Measurements from ENCODE around the gene ZBTB5.

Gene ZBTB5

DNA sequence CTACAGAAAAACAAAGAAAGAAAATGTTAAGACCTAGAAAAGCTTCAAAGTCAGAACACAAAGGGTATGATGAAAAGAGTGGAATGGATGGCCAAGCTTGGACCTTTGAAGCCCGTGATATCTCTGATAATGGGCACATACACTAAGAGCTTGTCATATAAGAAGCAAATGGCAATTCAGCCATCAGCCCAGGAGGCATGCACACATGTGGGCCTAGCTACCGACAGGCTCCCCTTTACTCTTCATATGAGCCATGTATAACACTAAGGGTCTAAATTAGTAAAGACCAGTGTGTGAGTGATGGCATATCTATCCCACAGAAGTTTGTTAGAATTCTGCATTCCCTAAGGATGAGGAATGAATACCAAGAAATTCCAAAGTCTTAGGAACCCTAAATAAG, 22.7 kb downstream of the ZBTB5 start:
- Histone ChIP-seq H3K4me1 (ENCODE audit: control insufficient read depth, insufficient read depth, low read length) (peaks cover 23% of the 10 kb centered on the region), H3K4me3 (ENCODE audit: low read length) (no peak overlapping the region), H3K27me3 (ENCODE audit: control insufficient read depth, insufficient read depth, low read length) (no peaks in the 10 kb centered on the region), H3K9ac (ENCODE audit: low read length) (no peak overlapping the region), H3K36me3 (ENCODE audit: control insufficient read depth, insufficient read depth, low read length) (no peaks in the 10 kb centered on the region), H3K9me3 (ENCODE audit: control insufficient read depth, low read length) (no peaks in the 10 kb centered on the region)

DNA sequence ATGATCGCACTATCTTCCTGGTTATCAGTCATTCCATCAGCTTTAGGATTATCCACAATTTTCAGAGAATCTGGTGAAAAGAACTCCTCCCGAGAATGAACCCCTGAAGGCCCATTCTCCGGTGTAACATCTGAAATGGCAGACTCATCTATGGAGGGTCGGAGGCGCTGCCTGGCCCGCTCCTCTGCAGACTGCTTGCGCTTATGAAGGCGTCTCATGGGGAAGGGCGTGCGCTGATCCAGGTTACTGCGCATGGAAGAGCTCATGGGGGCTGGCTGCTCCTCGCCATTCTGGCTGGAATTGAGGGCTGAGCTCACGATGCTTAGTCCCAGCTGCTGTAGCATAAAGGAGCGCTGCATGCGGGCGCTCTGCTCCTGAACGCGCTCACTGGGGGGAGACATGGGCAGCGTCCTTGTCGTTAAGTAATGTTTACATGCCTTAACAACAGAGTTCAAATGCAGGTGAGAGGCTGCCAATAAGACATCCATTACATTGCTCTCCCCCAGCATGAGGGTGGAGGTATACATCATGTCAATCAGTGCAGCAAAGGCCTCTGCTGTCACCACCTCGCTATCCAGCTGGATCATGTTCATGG, 23.4 kb downstream of the ZBTB5 start:
- no peak overlapping the region for H3K4me3 ChIP-seq (ENCODE audit: low read length)
- H3K4me1 ChIP-seq (ENCODE audit: control insufficient read depth, insufficient read depth, low read length), result peaks cover 22% of the 10 kb centered on the region
- no peaks in the 10 kb centered on the region for H3K9me3 ChIP-seq (ENCODE audit: control insufficient read depth, low read length)
- no peaks in the 10 kb centered on the region for H3K27me3 ChIP-seq (ENCODE audit: control insufficient read depth, insufficient read depth, low read length)
- H3K36me3 ChIP-seq (ENCODE audit: control insufficient read depth, insufficient read depth, low read length), result no peaks in the 10 kb centered on the region
- H3K9ac ChIP-seq (ENCODE audit: low read length), result no peak overlapping the region

- Histone ChIP-seq H3K9ac (ENCODE audit: low read length) (no peak overlapping the region), H3K4me3 (ENCODE audit: low read length) (no peak overlapping the region), H3K27me3 (ENCODE audit: control insufficient read depth, insufficient read depth, low read length) (no peaks in the 10 kb centered on the region), H3K4me1 (ENCODE audit: control insufficient read depth, insufficient read depth, low read length) (no peaks in the 10 kb centered on the region), H3K36me3 (ENCODE audit: control insufficient read depth, insufficient read depth, low read length) (no peaks in the 10 kb centered on the region), H3K9me3 (ENCODE audit: control insufficient read depth, low read length) (no peaks in the 10 kb centered on the region)
These were observed 26.9 kb downstream of the ZBTB5 start for GRCh38 chr9:37438359-37438758.

DNA sequence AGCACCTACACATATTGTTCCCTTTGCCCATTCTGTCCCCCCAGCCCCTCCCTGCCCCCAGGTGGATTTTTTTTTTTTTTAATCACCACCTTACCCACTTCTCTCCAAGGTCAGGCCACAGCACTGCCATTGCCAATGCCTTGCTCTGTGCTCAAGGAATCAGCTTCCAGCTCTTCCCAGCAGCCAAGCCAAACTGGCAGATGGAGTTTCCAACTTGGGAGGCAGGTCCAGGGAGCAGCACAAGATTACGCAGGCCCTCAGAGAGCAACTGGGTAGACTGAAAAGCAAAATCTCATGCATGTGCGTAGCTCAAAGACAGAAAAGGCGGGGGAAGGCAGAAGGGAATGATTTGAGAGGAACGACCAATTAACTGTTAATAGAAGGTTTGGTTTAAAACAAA, 27.6 kb downstream of the ZBTB5 start:
- Histone ChIP-seq H3K9me3 (ENCODE audit: control insufficient read depth, low read length) (no peaks in the 10 kb centered on the region), H3K9ac (ENCODE audit: low read length) (no peak overlapping the region), H3K36me3 (ENCODE audit: control insufficient read depth, insufficient read depth, low read length) (no peaks in the 10 kb centered on the region), H3K4me3 (ENCODE audit: low read length) (no peak overlapping the region), H3K4me1 (ENCODE audit: control insufficient read depth, insufficient read depth, low read length) (no peaks in the 10 kb centered on the region), H3K27me3 (ENCODE audit: control insufficient read depth, insufficient read depth, low read length) (no peaks in the 10 kb centered on the region)

DNA sequence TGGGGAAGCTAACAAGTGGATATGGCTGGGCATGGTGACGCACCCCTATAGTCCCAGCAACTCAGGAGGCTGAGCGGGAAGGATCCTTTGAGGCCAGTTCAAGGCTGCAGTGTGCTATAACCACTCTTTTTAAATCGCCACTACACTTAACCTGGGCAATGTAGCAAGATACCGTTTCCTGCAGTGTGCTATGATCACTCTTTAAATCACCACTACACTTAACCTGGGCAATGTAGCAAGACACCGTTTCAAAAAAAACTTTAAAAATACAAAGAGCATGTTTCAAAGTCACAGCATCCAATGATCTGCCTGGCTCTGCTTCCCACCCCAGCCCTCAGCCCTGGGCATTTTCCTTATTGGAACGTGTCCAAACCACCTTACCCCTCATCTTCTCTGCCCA, 28.2 kb downstream of the ZBTB5 start:
- H3K27me3 ChIP-seq (ENCODE audit: control insufficient read depth, insufficient read depth, low read length), result no peaks in the 10 kb centered on the region
- no peak overlapping the region for H3K9ac ChIP-seq (ENCODE audit: low read length)
- no peaks in the 10 kb centered on the region for H3K9me3 ChIP-seq (ENCODE audit: control insufficient read depth, low read length)
- no peaks in the 10 kb centered on the region for H3K36me3 ChIP-seq (ENCODE audit: control insufficient read depth, insufficient read depth, low read length)
- no peak overlapping the region for H3K4me3 ChIP-seq (ENCODE audit: low read length)
- no peaks in the 10 kb centered on the region for H3K4me1 ChIP-seq (ENCODE audit: control insufficient read depth, insufficient read depth, low read length)

DNA sequence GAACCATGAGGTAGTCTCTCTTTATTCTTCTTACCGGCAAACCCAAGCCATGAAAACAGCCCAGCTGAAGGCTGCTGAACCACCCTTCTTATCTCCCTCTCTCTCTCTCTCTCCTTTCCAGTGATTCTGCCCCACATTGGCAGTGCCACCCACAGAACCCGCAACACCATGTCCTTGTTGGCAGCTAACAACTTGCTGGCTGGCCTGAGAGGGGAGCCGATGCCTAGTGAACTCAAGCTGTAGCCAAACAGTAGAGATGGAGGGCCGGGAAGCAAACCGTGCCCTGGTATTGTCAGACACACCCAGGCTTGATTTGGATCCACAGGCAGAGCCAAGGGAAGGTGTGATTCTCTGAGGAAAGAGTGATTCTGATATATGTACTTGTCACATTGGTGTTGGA, 28.7 kb downstream of the ZBTB5 start:
- H3K36me3 ChIP-seq (ENCODE audit: control insufficient read depth, insufficient read depth, low read length), result no peaks in the 10 kb centered on the region
- no peak overlapping the region for H3K9ac ChIP-seq (ENCODE audit: low read length)
- H3K4me3 ChIP-seq (ENCODE audit: low read length), result no peak overlapping the region
- no peaks in the 10 kb centered on the region for H3K4me1 ChIP-seq (ENCODE audit: control insufficient read depth, insufficient read depth, low read length)
- no peaks in the 10 kb centered on the region for H3K9me3 ChIP-seq (ENCODE audit: control insufficient read depth, low read length)
- no peaks in the 10 kb centered on the region for H3K27me3 ChIP-seq (ENCODE audit: control insufficient read depth, insufficient read depth, low read length)

- no peaks in the 10 kb centered on the region for H3K4me1 ChIP-seq (ENCODE audit: control insufficient read depth, insufficient read depth, low read length)
- no peaks in the 10 kb centered on the region for H3K9me3 ChIP-seq (ENCODE audit: control insufficient read depth, low read length)
- H3K9ac ChIP-seq (ENCODE audit: low read length), result no peak overlapping the region
- H3K27me3 ChIP-seq (ENCODE audit: control insufficient read depth, insufficient read depth, low read length), result no peaks in the 10 kb centered on the region
- H3K4me3 ChIP-seq (ENCODE audit: low read length), result no peak overlapping the region
- no peaks in the 10 kb centered on the region for H3K36me3 ChIP-seq (ENCODE audit: control insufficient read depth, insufficient read depth, low read length)
These were observed 31.3 kb downstream of the ZBTB5 start for GRCh38 chr9:37433867-37434371.

DNA sequence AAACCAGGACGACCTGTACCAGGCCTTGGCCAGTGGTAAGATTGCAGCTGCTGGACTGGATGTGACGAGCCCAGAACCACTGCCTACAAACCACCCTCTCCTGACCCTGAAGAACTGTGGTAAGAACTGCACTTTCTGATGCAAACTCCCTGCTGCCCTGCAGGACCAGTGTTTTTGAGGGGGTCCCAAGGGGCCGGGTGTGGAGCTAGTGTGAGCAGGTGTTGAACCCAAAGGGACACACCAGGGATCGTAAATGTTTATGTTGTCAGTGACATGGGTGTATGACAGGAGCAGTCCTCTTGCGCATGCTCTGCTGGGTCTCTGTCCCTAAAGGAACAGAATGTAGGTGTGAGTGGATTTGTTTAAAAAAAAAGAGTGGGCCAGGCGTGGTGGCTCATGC, 33.2 kb downstream of the ZBTB5 start:
- H3K4me1 ChIP-seq (ENCODE audit: control insufficient read depth, insufficient read depth, low read length), result no peaks in the 10 kb centered on the region
- no peaks in the 10 kb centered on the region for H3K36me3 ChIP-seq (ENCODE audit: control insufficient read depth, insufficient read depth, low read length)
- no peak overlapping the region for H3K9ac ChIP-seq (ENCODE audit: low read length)

GRCh38 chr9:37430841-37431597, 34.2 kb downstream of the ZBTB5 start:
- H3K4me1 ChIP-seq (ENCODE audit: control insufficient read depth, insufficient read depth, low read length), result no peaks in the 10 kb centered on the region
- H3K4me3 ChIP-seq (ENCODE audit: low read length), result no peak overlapping the region
- H3K9ac ChIP-seq (ENCODE audit: low read length), result no peak overlapping the region
- H3K9me3 ChIP-seq (ENCODE audit: control insufficient read depth, low read length), result no peaks in the 10 kb centered on the region
- no peaks in the 10 kb centered on the region for H3K27me3 ChIP-seq (ENCODE audit: control insufficient read depth, insufficient read depth, low read length)
- H3K36me3 ChIP-seq (ENCODE audit: control insufficient read depth, insufficient read depth, low read length), result no peaks in the 10 kb centered on the region

More for the DNA sequence above, 33.2 kb downstream of the ZBTB5 start:
- Histone ChIP-seq H3K4me3 (ENCODE audit: low read length) (no peak overlapping the region), H3K9me3 (ENCODE audit: control insufficient read depth, low read length) (no peaks in the 10 kb centered on the region), H3K27me3 (ENCODE audit: control insufficient read depth, insufficient read depth, low read length) (no peaks in the 10 kb centered on the region)

- H3K9ac ChIP-seq (ENCODE audit: low read length), result no peak overlapping the region
- H3K27me3 ChIP-seq (ENCODE audit: control insufficient read depth, insufficient read depth, low read length), result no peaks in the 10 kb centered on the region
- H3K4me1 ChIP-seq (ENCODE audit: control insufficient read depth, insufficient read depth, low read length), result peaks cover 8% of the 10 kb centered on the region
- H3K4me3 ChIP-seq (ENCODE audit: low read length), result no peak overlapping the region
- H3K9me3 ChIP-seq (ENCODE audit: control insufficient read depth, low read length), result no peaks in the 10 kb centered on the region
- H3K36me3 ChIP-seq (ENCODE audit: control insufficient read depth, insufficient read depth, low read length), result no peaks in the 10 kb centered on the region
These were observed 35.6 kb downstream of the ZBTB5 start for GRCh38 chr9:37429441-37430285.

GRCh38 chr9:37428345-37428744, 36.9 kb downstream of the ZBTB5 start:
- no peaks in the 10 kb centered on the region for H3K9me3 ChIP-seq (ENCODE audit: control insufficient read depth, low read length)
- H3K27me3 ChIP-seq (ENCODE audit: control insufficient read depth, insufficient read depth, low read length), result no peaks in the 10 kb centered on the region
- no peaks in the 10 kb centered on the region for H3K36me3 ChIP-seq (ENCODE audit: control insufficient read depth, insufficient read depth, low read length)
- H3K4me1 ChIP-seq (ENCODE audit: control insufficient read depth, insufficient read depth, low read length), result peaks cover 21% of the 10 kb centered on the region
- H3K4me3 ChIP-seq (ENCODE audit: low read length), result no peak overlapping the region
- no peak overlapping the region for H3K9ac ChIP-seq (ENCODE audit: low read length)

GRCh38 chr9:37426846-37427245, 38.4 kb downstream of the ZBTB5 start:
- no peaks in the 10 kb centered on the region for H3K36me3 ChIP-seq (ENCODE audit: control insufficient read depth, insufficient read depth, low read length)
- no peak overlapping the region for H3K4me3 ChIP-seq (ENCODE audit: low read length)
- no peaks in the 10 kb centered on the region for H3K9me3 ChIP-seq (ENCODE audit: control insufficient read depth, low read length)
- H3K9ac ChIP-seq (ENCODE audit: low read length), result no peak overlapping the region
- H3K4me1 ChIP-seq (ENCODE audit: control insufficient read depth, insufficient read depth, low read length), result peaks cover 24% of the 10 kb centered on the region
- H3K27me3 ChIP-seq (ENCODE audit: control insufficient read depth, insufficient read depth, low read length), result no peaks in the 10 kb centered on the region
